HepG2 (cell line): ENCODE results near the gene CTDP1. TPM values are rescaled to one million over a fixed set of nuclear protein-coding genes. Genes with fewer than 3 reads are reported as not detected.

Source experiments
- ADNP ChIP-seq: sonication (generic); formaldehyde crosslinking; IDR thresholded peaks from 2 replicates; pipeline ENCODE4 v1.4.0; 2020; ENCODE audit warnings: missing genetic modification reagents
- ATF7-NPFF ChIP-seq: sonication (generic); formaldehyde crosslinking; IDR thresholded peaks from 2 replicates; pipeline ENCODE4 v1.8.1; 2023; ENCODE audit warnings: mild to moderate bottlenecking, low read depth, missing genetic modification reagents, moderate library complexity
- FOXA1 ChIP-seq, 2 experiments: fragments of 450-650 bp in 1 of 2; sonication (generic) in 1 of 2; formaldehyde crosslinking in 1 of 2; IDR thresholded peaks; 2 replicates each; pipeline versions ENCODE4 v1.4.0 to v1.6.1; 2016 to 2020; ENCODE audit warnings: missing genetic modification reagents in 1 of 2
- HMG20B ChIP-seq: conservative IDR thresholded peaks from 2 replicates; pipeline ENCODE4 v1.6.1; 2016; ENCODE audit warnings: missing genetic modification reagents, missing compliant biosample characterization
- HNRNPH1 ChIP-seq: fragments of 200-400 bp; formaldehyde crosslinking; optimal IDR thresholded peaks from 2 replicates; pipeline ENCODE3; 2017; ENCODE audit warnings: mild to moderate bottlenecking, low read depth, low read length
- KAT8 ChIP-seq: IDR thresholded peaks from 2 replicates; pipeline ENCODE4 v1.6.1; 2016; ENCODE audit warnings: missing genetic modification reagents, missing compliant biosample characterization
- MED1 ChIP-seq: sonication (generic); formaldehyde crosslinking; IDR thresholded peaks from 2 replicates; pipeline ENCODE4 v1.4.0; 2020; ENCODE audit warnings: missing genetic modification reagents
- NR3C1 ChIP-seq: sonication (generic); formaldehyde crosslinking; IDR thresholded peaks from 2 replicates; pipeline ENCODE4 v1.4.0; 2020; ENCODE audit warnings: missing genetic modification reagents
- SMARCC2 ChIP-seq: fragments of 450-650 bp; IDR thresholded peaks from 2 replicates; pipeline ENCODE4 v1.6.1; 2017; ENCODE audit warnings: antibody characterized with exemption, mild to moderate bottlenecking
- ZNF205 ChIP-seq: IDR thresholded peaks from 2 replicates; pipeline ENCODE4 v1.6.1; 2018; ENCODE audit warnings: missing biosample characterization, missing genetic modification reagents
- ZNF354B ChIP-seq: sonication (generic); formaldehyde crosslinking; IDR thresholded peaks from 2 replicates; pipeline ENCODE4 v1.8.0; 2022; ENCODE audit warnings: mild to moderate bottlenecking, missing genetic modification reagents
- ZNF383 ChIP-seq: sonication (generic); formaldehyde crosslinking; IDR thresholded peaks from 2 replicates; pipeline ENCODE4 v1.4.0; 2020; ENCODE audit warnings: missing genetic modification reagents, mild to moderate bottlenecking, borderline replicate concordance
- polyA plus RNA-seq, 8 experiments: library from polyadenylated mRNA; depleted of rRNA in 3 of 8; stranded (reverse) in 7 of 8; unstranded in 1 of 8; fragments of >200 nt; fragmentation: Illumina TruSeq in 4 of 8; extraction: Trizol in 4 of 8; gene quantifications; 2 replicates each; pipeline versions ENCODE4 v1.2.1 to v1.2.3, GENCODE V29; 2011 to 2016; ENCODE audit warnings: low read depth in 4 of 8, missing spikeins in 1 of 8, mixed read lengths in 1 of 8; ENCODE audit not compliant: insufficient read depth in 1 of 8
- total RNA-seq, 5 experiments: library from RNA; depleted of rRNA; stranded (reverse); fragments of >200 nt; fragmentation: Illumina TruSeq; extraction: Trizol; gene quantifications; 2 replicates each; pipeline ENCODE4 v1.2.3, GENCODE V29; 2016; ENCODE audit warnings: low read depth in 1 of 5
- TF ChIP-seq, protein P1 (sequence below): sonication (generic); formaldehyde crosslinking; IDR thresholded peaks from 2 replicates; pipeline ENCODE4 v1.8.0; 2022; ENCODE audit warnings: mild to moderate bottlenecking, missing genetic modification reagents
- TF ChIP-seq, protein P2 (sequence below): sonication (generic); formaldehyde crosslinking; IDR thresholded peaks from 2 replicates; pipeline ENCODE4 v1.9.0; 2021; ENCODE audit warnings: mild to moderate bottlenecking, missing genetic modification reagents
- TF ChIP-seq, protein P3 (sequence below): sonication (generic); formaldehyde crosslinking; IDR thresholded peaks from 2 replicates; pipeline ENCODE4 v1.5.0; 2020; ENCODE audit warnings: missing genetic modification reagents
- TF ChIP-seq, protein P4 (sequence below): sonication (generic); formaldehyde crosslinking; IDR thresholded peaks from 2 replicates; pipeline ENCODE4 v1.4.0; 2020; ENCODE audit warnings: missing genetic modification reagents, borderline replicate concordance
- TF ChIP-seq, protein P5 (sequence below): sonication (generic); formaldehyde crosslinking; IDR thresholded peaks from 2 replicates; pipeline ENCODE4 v1.5.1; 2020; ENCODE audit warnings: missing genetic modification reagents, mild to moderate bottlenecking, borderline replicate concordance

Gene CTDP1
- total and polyA plus RNA-seq, 2 of the 13 experiments (the other 11 are each of a cell fraction or from before 2014, with no cell fraction given) = 6.9 to 11.0 TPM

DNA sequence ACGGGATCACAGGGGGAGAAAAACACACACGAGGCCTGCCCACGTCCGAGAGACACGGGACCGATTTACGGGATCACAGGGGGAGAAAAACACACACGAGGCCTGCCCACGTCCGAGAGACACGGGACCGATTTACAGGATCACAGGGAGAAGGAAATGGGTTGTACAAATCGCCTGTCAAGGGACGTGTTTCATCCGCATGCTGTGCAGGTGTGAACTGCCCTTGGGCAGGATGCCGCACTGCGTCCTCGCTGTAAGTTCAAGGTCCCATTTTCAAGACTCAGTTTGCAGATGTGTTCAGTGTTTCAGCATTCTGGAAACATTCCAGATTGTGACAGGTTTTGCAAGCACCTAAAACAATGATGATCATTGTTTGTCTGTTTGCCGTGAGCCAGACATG is 115.8 kb downstream of the CTDP1 start (continued):
- TF ChIP-seq, protein P1, sequence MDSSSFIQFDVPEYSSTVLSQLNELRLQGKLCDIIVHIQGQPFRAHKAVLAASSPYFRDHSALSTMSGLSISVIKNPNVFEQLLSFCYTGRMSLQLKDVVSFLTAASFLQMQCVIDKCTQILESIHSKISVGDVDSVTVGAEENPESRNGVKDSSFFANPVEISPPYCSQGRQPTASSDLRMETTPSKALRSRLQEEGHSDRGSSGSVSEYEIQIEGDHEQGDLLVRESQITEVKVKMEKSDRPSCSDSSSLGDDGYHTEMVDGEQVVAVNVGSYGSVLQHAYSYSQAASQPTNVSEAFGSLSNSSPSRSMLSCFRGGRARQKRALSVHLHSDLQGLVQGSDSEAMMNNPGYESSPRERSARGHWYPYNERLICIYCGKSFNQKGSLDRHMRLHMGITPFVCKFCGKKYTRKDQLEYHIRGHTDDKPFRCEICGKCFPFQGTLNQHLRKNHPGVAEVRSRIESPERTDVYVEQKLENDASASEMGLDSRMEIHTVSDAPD (CRISPR knock-in tag) = no peak
- TF ChIP-seq, protein P2, sequence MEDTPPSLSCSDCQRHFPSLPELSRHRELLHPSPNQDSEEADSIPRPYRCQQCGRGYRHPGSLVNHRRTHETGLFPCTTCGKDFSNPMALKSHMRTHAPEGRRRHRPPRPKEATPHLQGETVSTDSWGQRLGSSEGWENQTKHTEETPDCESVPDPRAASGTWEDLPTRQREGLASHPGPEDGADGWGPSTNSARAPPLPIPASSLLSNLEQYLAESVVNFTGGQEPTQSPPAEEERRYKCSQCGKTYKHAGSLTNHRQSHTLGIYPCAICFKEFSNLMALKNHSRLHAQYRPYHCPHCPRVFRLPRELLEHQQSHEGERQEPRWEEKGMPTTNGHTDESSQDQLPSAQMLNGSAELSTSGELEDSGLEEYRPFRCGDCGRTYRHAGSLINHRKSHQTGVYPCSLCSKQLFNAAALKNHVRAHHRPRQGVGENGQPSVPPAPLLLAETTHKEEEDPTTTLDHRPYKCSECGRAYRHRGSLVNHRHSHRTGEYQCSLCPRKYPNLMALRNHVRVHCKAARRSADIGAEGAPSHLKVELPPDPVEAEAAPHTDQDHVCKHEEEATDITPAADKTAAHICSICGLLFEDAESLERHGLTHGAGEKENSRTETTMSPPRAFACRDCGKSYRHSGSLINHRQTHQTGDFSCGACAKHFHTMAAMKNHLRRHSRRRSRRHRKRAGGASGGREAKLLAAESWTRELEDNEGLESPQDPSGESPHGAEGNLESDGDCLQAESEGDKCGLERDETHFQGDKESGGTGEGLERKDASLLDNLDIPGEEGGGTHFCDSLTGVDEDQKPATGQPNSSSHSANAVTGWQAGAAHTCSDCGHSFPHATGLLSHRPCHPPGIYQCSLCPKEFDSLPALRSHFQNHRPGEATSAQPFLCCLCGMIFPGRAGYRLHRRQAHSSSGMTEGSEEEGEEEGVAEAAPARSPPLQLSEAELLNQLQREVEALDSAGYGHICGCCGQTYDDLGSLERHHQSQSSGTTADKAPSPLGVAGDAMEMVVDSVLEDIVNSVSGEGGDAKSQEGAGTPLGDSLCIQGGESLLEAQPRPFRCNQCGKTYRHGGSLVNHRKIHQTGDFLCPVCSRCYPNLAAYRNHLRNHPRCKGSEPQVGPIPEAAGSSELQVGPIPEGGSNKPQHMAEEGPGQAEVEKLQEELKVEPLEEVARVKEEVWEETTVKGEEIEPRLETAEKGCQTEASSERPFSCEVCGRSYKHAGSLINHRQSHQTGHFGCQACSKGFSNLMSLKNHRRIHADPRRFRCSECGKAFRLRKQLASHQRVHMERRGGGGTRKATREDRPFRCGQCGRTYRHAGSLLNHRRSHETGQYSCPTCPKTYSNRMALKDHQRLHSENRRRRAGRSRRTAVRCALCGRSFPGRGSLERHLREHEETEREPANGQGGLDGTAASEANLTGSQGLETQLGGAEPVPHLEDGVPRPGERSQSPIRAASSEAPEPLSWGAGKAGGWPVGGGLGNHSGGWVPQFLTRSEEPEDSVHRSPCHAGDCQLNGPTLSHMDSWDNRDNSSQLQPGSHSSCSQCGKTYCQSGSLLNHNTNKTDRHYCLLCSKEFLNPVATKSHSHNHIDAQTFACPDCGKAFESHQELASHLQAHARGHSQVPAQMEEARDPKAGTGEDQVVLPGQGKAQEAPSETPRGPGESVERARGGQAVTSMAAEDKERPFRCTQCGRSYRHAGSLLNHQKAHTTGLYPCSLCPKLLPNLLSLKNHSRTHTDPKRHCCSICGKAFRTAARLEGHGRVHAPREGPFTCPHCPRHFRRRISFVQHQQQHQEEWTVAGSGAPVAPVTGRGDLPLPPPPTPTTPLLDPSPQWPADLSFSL (CRISPR knock-in tag) = no peak
- TF ChIP-seq, protein P3, sequence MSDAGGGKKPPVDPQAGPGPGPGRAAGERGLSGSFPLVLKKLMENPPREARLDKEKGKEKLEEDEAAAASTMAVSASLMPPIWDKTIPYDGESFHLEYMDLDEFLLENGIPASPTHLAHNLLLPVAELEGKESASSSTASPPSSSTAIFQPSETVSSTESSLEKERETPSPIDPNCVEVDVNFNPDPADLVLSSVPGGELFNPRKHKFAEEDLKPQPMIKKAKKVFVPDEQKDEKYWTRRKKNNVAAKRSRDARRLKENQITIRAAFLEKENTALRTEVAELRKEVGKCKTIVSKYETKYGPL (CRISPR knock-in tag) = no peak
- TF ChIP-seq ZNF354B (CRISPR knock-in tag) (no peak), ADNP (no peak), ZNF205 (CRISPR knock-in tag) (no peak), FOXA1 (IDR thresholded peaks at IDR 0.05) (no peak), FOXA1 (CRISPR knock-in tag; IDR thresholded peaks at IDR 0.05) (peak; percentile 63), ATF7-NPFF (CRISPR knock-in tag) (0 out of 2 replicates have a peak, but pooled peaks have one; percentile 28), HMG20B (CRISPR knock-in tag) (no peak), HNRNPH1 (no peak), KAT8 (CRISPR knock-in tag) (0 out of 2 replicates have a peak, but pooled peaks have one; percentile 36), ZNF383 (CRISPR knock-in tag) (no peak), NR3C1 (CRISPR knock-in tag) (no peak), SMARCC2 (no peak), MED1 (CRISPR knock-in tag) (peak; percentile 56)
- TF ChIP-seq, protein P4, sequence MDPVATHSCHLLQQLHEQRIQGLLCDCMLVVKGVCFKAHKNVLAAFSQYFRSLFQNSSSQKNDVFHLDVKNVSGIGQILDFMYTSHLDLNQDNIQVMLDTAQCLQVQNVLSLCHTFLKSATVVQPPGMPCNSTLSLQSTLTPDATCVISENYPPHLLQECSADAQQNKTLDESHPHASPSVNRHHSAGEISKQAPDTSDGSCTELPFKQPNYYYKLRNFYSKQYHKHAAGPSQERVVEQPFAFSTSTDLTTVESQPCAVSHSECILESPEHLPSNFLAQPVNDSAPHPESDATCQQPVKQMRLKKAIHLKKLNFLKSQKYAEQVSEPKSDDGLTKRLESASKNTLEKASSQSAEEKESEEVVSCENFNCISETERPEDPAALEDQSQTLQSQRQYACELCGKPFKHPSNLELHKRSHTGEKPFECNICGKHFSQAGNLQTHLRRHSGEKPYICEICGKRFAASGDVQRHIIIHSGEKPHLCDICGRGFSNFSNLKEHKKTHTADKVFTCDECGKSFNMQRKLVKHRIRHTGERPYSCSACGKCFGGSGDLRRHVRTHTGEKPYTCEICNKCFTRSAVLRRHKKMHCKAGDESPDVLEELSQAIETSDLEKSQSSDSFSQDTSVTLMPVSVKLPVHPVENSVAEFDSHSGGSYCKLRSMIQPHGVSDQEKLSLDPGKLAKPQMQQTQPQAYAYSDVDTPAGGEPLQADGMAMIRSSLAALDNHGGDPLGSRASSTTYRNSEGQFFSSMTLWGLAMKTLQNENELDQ (CRISPR knock-in tag) = no peak
- TF ChIP-seq, protein P5, sequence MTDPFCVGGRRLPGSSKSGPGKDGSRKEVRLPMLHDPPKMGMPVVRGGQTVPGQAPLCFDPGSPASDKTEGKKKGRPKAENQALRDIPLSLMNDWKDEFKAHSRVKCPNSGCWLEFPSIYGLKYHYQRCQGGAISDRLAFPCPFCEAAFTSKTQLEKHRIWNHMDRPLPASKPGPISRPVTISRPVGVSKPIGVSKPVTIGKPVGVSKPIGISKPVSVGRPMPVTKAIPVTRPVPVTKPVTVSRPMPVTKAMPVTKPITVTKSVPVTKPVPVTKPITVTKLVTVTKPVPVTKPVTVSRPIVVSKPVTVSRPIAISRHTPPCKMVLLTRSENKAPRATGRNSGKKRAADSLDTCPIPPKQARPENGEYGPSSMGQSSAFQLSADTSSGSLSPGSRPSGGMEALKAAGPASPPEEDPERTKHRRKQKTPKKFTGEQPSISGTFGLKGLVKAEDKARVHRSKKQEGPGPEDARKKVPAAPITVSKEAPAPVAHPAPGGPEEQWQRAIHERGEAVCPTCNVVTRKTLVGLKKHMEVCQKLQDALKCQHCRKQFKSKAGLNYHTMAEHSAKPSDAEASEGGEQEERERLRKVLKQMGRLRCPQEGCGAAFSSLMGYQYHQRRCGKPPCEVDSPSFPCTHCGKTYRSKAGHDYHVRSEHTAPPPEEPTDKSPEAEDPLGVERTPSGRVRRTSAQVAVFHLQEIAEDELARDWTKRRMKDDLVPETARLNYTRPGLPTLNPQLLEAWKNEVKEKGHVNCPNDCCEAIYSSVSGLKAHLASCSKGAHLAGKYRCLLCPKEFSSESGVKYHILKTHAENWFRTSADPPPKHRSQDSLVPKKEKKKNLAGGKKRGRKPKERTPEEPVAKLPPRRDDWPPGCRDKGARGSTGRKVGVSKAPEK (CRISPR knock-in tag) = no peak
